H1 (cell line): ENCODE measurements around the gene PLCB4. TPM values are rescaled to one million over a fixed set of nuclear protein-coding genes. Genes with fewer than 3 reads are reported as not detected.

Source experiments
- CTBP2 ChIP-seq: IDR thresholded peaks from 2 replicates; pipeline ENCODE4 v1.7.0; 2011; ENCODE audit warnings: borderline replicate concordance, mild to moderate bottlenecking, moderate library complexity, mixed read lengths, low read length; ENCODE audit not compliant: insufficient read depth, insufficient read length
- EP300 ChIP-seq, 2 experiments: IDR thresholded peaks; 1 replicate in 1 of 2; 2 replicates in 1 of 2; pipeline ENCODE4 v1.6.1; 2011 to 2012; ENCODE audit warnings: low read depth in 2 of 2, low read length in 2 of 2, mild to moderate bottlenecking in 2 of 2, borderline replicate concordance in 1 of 2, inconsistent platforms in 1 of 2, moderate library complexity in 1 of 2
- GTF2F1 ChIP-seq: IDR thresholded peaks from 2 replicates; pipeline ENCODE4 v1.6.1; 2012; ENCODE audit warnings: low read depth, low read length, improper control_type of control experiment, borderline replicate concordance
- KDM4A ChIP-seq: IDR thresholded peaks from one replicate; pipeline ENCODE4 v1.7.1; 2012; ENCODE audit warnings: low read depth, mild to moderate bottlenecking, moderate library complexity, low read length, inconsistent platforms; ENCODE audit not compliant: severe bottlenecking
- TBP ChIP-seq: IDR thresholded peaks from 2 replicates; pipeline ENCODE4 v1.6.1; 2011; ENCODE audit warnings: low read depth, low read length, improper control_type of control experiment
- TCF12 ChIP-seq: IDR thresholded peaks from 2 replicates; pipeline ENCODE4 v1.6.1; 2011; ENCODE audit warnings: low read depth, mild to moderate bottlenecking, low read length
- ZNF274 ChIP-seq: IDR thresholded peaks from 2 replicates; pipeline ENCODE4 v1.7.0; 2012; ENCODE audit warnings: low read length, borderline replicate concordance; ENCODE audit errors: extremely low read depth
- polyA plus RNA-seq, 7 experiments: library from polyadenylated mRNA; depleted of rRNA in 3 of 7; stranded (reverse) in 5 of 7; unstranded in 2 of 7; fragments of >200 nt in 5 of 7; fragments of 200-250 nt in 2 of 7; gene quantifications; 1 replicate in 5 of 7; 2 replicates in 1 of 7; 4 replicates in 1 of 7; pipeline versions ENCODE4 v1.2.1 to v1.2.3, GENCODE V29; 2011 to 2013; ENCODE audit warnings: missing spikeins in 2 of 7, mixed read lengths in 2 of 7
- total RNA-seq: library from RNA; stranded (reverse); fragmentation: NEBNext Ultra II Directional; extraction: Animal tissue kit (Norgen Biotek cat#: 25700); gene quantifications from 2 replicates; pipeline ENCODE4 v1.2.1, GENCODE V29; 2021

Gene PLCB4
- total and polyA plus RNA-seq, 2 of the 8 experiments (the other 6 are each of a cell fraction or from before 2014, with no cell fraction given), result 3.2 to 14.1 TPM

GRCh38 chr20:9480066-9480465, 411.2 kb downstream of the PLCB4 start (continued):
- TF ChIP-seq CTBP2 (no peak), EP300 (IDR thresholded peaks at IDR 0.05; ENCODE audit: borderline replicate concordance in 1 of 2, low read depth in 2 of 2, low read length in 2 of 2) (no peak), TCF12 (no peak), TBP (no peak), KDM4A (no peak), ZNF274 (no peak), GTF2F1 (no peak)
